T47D (cell line): ENCODE results near the gene ADRM1.
A peak's percentile ranks its signal among the peaks of the same experiment; 100 is the strongest.

Source experiments
- DNase-seq, 2 experiments: peaks; one replicate each; pipeline versions ENCODE4 v3.0.0 to v3.0.0-alpha.2; 2011 to 2012; ENCODE audit warnings: low read depth in 1 of 2, low spot score in 1 of 2
- JUND ChIP-seq: IDR thresholded peaks from 2 replicates; pipeline ENCODE4 v1.6.1; 2012; ENCODE audit warnings: low read depth
- in situ Hi-C: cut with HindIII; loops from 2 replicates; pipeline ENCODE4 v1.10.0; 2016; ENCODE audit warnings: low sequenced_read_pairs, low pct_unique_long_range_greater_than_20kb

ADRM1 gene

GRCh38 chr20:62337558-62338293, 34.9 kb downstream of the ADRM1 start:
- no peak for DNase-seq
- in situ Hi-C loops, result no loop called here
- TF ChIP-seq JUND, result no peak

GRCh38 chr20:62338294-62338620, 35.5 kb downstream of the ADRM1 start:
- no peak for TF ChIP-seq JUND
- DNase-seq, result no peak
- in situ Hi-C loops, result no loop called here

- no peak for TF ChIP-seq JUND
- in situ Hi-C loops, result no loop called here
- no peak for DNase-seq
Observed at GRCh38 chr20:62339647-62340062, 36.9 kb downstream of the ADRM1 start.

GRCh38 chr20:62342910-62343309, 40.1 kb downstream of the ADRM1 start:
- in situ Hi-C loops, result no loop called here
- DNase-seq, result no peak
- no peak for TF ChIP-seq JUND

GRCh38 chr20:62344092-62344491, 41.3 kb downstream of the ADRM1 start:
- in situ Hi-C loops, result no loop called here
- no peak for TF ChIP-seq JUND
- DNase-seq, result no peak

GRCh38 chr20:62344782-62345181, 42.0 kb downstream of the ADRM1 start:
- no peak for DNase-seq
- TF ChIP-seq JUND, result no peak
- in situ Hi-C loops, result no loop called here

- TF ChIP-seq JUND, result no peak
- DNase-seq, result no peak
- in situ Hi-C loops, result no loop called here
Observed at GRCh38 chr20:62345681-62346370, 43.0 kb downstream of the ADRM1 start.

GRCh38 chr20:62346398-62347150, 43.8 kb downstream of the ADRM1 start:
- in situ Hi-C loops, result no loop called here
- no peak for DNase-seq
- no peak for TF ChIP-seq JUND

GRCh38 chr20:62347151-62347404, 44.3 kb downstream of the ADRM1 start:
- TF ChIP-seq JUND, result no peak
- no peak for DNase-seq
- in situ Hi-C loops, result no loop called here

GRCh38 chr20:62347445-62347844, 44.6 kb downstream of the ADRM1 start:
- in situ Hi-C loops, result no loop called here
- no peak for TF ChIP-seq JUND
- DNase-seq, result no peak

- no peak for TF ChIP-seq JUND
- in situ Hi-C loops, result no loop called here
- no peak for DNase-seq
Observed at GRCh38 chr20:62348604-62349003, 45.8 kb downstream of the ADRM1 start.

GRCh38 chr20:62349556-62350097, 46.8 kb downstream of the ADRM1 start:
- TF ChIP-seq JUND, result no peak
- no peak for DNase-seq
- in situ Hi-C loops, result no loop called here

GRCh38 chr20:62350098-62350628, 47.4 kb downstream of the ADRM1 start:
- TF ChIP-seq JUND, result no peak; the same call in 1 of the 2 replicates
- DNase-seq, result peak in 1 of 2 experiments; percentile 77
- in situ Hi-C loops, result no loop called here
